ENCODE data around the gene GRK7.

- TF ChIP-seq, protein P1, sequence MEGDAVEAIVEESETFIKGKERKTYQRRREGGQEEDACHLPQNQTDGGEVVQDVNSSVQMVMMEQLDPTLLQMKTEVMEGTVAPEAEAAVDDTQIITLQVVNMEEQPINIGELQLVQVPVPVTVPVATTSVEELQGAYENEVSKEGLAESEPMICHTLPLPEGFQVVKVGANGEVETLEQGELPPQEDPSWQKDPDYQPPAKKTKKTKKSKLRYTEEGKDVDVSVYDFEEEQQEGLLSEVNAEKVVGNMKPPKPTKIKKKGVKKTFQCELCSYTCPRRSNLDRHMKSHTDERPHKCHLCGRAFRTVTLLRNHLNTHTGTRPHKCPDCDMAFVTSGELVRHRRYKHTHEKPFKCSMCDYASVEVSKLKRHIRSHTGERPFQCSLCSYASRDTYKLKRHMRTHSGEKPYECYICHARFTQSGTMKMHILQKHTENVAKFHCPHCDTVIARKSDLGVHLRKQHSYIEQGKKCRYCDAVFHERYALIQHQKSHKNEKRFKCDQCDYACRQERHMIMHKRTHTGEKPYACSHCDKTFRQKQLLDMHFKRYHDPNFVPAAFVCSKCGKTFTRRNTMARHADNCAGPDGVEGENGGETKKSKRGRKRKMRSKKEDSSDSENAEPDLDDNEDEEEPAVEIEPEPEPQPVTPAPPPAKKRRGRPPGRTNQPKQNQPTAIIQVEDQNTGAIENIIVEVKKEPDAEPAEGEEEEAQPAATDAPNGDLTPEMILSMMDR (conservative IDR thresholded peaks at IDR 0.05; ENCODE audit: low read length) = no peak
- TF ChIP-seq EZH2phosphoT487 (IDR thresholded peaks at IDR 0.05; ENCODE audit: borderline replicate concordance, low read depth, low read length) = no peak
Measured at GRCh38 chr3:141753399-141753798, 9.8 kb upstream of the GRK7 start.
